D721Med (cell line): ENCODE results near the gene DTX1.

Experiments
- DNase-seq: peaks from one replicate; pipeline ENCODE4 v3.0.0; 2011; ENCODE audit warnings: low spot score; ENCODE audit not compliant: insufficient read length
- FAIRE-seq: peaks from 2 replicates; lab custom pipeline; 2011; peaks lifted over from hg19 to GRCh38; lab: Jason Lieb, UNC
- TF ChIP-seq, protein P1 (sequence below): IDR thresholded peaks from 2 replicates; pipeline ENCODE4 v1.5.1; 2012; ENCODE audit warnings: mild to moderate bottlenecking, control low read depth; ENCODE audit not compliant: insufficient read depth; ENCODE audit errors: missing control alignments

The DTX1 gene

DNA sequence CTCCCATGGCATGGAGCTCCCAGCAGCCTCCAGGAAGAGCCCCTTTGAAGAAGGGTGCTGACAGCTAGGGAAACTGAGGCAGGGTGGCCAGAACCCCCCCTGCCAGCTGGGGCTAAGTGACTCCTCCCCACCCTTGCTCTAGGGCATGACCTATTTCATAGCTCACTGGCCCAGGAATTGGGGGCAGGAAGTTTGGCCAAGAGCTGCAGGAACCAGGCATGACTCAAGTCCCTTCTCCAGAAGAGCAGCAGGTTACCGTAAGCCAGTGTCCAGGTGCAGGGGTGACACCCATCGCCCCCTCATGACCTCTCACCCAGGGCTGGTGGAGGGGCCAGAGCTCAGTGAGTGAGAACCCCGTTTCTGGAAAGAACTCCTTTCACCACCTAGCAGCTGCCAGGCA is 77.1 kb downstream of the DTX1 start:
- TF ChIP-seq, protein P1, sequence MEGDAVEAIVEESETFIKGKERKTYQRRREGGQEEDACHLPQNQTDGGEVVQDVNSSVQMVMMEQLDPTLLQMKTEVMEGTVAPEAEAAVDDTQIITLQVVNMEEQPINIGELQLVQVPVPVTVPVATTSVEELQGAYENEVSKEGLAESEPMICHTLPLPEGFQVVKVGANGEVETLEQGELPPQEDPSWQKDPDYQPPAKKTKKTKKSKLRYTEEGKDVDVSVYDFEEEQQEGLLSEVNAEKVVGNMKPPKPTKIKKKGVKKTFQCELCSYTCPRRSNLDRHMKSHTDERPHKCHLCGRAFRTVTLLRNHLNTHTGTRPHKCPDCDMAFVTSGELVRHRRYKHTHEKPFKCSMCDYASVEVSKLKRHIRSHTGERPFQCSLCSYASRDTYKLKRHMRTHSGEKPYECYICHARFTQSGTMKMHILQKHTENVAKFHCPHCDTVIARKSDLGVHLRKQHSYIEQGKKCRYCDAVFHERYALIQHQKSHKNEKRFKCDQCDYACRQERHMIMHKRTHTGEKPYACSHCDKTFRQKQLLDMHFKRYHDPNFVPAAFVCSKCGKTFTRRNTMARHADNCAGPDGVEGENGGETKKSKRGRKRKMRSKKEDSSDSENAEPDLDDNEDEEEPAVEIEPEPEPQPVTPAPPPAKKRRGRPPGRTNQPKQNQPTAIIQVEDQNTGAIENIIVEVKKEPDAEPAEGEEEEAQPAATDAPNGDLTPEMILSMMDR = no peak
- FAIRE-seq = no peak

GRCh38 chr12:113134071-113134470 is 77.5 kb downstream of the DTX1 start:
- FAIRE-seq (no peak), DNase-seq (no peak)
- TF ChIP-seq, protein P1 = no peak

More for the DNA sequence above, 77.1 kb downstream of the DTX1 start:
- DNase-seq = no peak

DNA sequence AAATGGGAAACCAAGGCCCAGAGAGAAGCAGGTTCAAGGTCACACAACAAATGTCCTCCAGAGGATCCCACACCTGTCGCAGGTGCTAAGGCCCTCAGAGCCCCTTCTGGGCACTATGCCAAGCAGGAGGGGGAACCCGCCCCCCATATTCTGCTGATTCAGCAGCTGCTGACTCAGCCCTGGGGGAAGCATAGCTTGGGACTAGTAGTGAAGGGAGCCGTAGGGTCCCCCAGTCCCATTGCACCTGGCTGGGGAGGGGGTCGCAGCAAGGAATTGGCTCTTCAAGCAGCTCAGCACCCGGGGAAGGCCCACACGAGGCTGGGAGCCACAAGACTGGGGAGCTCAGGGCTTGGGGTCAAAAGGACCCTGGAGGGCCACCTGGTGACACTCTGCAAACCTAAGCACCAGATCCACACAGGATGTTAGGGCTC is 78.0 kb downstream of the DTX1 start:
- FAIRE-seq (no peak), DNase-seq (no peak)

DNA sequence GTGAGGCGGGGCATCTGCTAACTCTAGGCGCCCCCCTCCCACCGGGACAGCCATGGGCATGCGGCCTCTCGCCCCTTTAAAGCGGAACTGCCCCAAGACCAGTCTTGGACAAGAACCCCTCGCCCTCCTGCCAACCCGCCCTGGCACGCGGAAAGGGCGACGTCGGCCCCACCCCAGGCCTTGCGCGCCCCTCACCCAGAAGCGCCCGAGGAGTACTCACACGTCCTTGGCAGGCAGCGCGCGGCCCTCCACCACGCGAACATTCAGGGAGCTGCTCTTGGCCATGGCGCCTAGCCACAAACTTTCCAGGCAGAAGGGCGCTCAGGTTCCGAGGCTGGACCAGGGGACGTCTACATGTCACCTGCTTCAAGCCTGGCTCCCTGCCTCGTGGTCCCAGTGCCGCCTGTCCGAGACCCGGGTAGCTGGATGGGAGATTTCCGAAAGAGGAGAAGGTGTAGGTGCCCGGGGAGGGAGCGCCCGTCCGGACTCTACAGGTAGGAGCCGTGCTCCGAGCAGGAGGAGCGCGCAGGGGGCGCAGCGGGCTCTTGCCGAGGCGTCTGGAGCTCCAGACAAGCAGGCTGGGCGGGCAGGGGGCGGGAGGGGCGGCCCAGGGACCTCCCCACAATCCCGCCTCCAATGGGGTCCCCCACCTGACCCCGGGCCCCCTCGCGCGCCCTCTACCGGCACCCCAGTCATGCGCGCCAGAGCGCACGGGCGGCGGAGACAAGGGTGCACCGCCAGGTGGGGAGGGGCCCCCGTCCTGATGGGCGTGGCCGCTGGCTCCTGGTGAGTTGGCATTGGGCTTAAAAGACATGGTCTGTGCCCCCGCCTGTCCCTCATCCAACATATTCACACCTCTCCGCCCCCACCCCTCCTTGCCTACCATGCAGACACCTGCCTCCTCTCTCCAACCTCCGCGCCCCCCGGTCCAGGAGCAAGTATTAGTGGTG is 78.9 kb downstream of the DTX1 start, which contains the start of gene RASAL1:
Gene RASAL1, minus strand, starts transcription at position 584 of the 950 bp plus-strand sequence. Its CDS starts 299 bp downstream, at position 285.
- DNase-seq (no peak), FAIRE-seq (no peak)
- TF ChIP-seq, protein P1 = peak; percentile 20

More for the DNA sequence above, 78.0 kb downstream of the DTX1 start:
- TF ChIP-seq, protein P1 = no peak

GRCh38 chr12:113136128-113136989 is 79.8 kb downstream of the DTX1 start:
- TF ChIP-seq, protein P1 = no peak
- FAIRE-seq (no peak), DNase-seq (no peak)

GRCh38 chr12:113136990-113137511 is 80.5 kb downstream of the DTX1 start:
- FAIRE-seq (no peak), DNase-seq (no peak)
- TF ChIP-seq, protein P1 = no peak
